K562 (cell line): ENCODE data around the gene ADPRHL1. TPM values are rescaled to one million over a fixed set of nuclear protein-coding genes. Genes with fewer than 3 reads are reported as not detected.

Experiments
- ATAC-seq: fragments of 200-7000 bp; cut with Tn5 transposase; 3 replicates; pipeline ENCODE4 v1.9.1; 2020; ENCODE audit warnings: moderate library complexity
- BruUV-seq: library from RNA; stranded (reverse); fragments of 400-500 nt; replicated peaks from 2 replicates; lab custom pipeline; 2021; lab: Mats Ljungman, UMichigan
- CTCF ChIA-PET: fragments of 300-600 bp; formaldehyde crosslinking; extraction: SDS; loops from one replicate; lab custom pipeline; 2021; ENCODE audit warnings: low intra/inter-chr PET ratio; lab: Yijun Ruan, JAX
- POLR2A ChIA-PET: fragments of 300-600, 350-650 bp; sonication (Branson Sonifier 250); formaldehyde crosslinking; extraction: SDS; loops from one replicate; lab custom pipeline; 2021; ENCODE audit warnings: antibody characterized with exemption, inconsistent platforms; lab: Yijun Ruan, JAX
- DNase-seq, 4 experiments: peaks; one replicate each; pipeline versions ENCODE4 v3.0.0 to v3.0.0-alpha.2; 2011 to 2018; ENCODE audit warnings: low spot score in 3 of 4, mixed read lengths in 3 of 4; ENCODE audit errors: extremely low read depth in 1 of 4
- FAIRE-seq: peaks from 2 replicates; lab custom pipeline; 2011; peaks lifted over from hg19 to GRCh38; lab: Jason Lieb, UNC
- H2AFZ ChIP-seq: 2 replicates; pipeline ENCODE4 v1.6.0; 2011; ENCODE audit warnings: low read depth, low read length, control low read depth, inconsistent platforms
- H3K27ac ChIP-seq: fragments of 200-600 bp; 3 replicates; pipeline ENCODE4 v1.8.0; 2011; ENCODE audit warnings: low read depth, mild to moderate bottlenecking, control low read depth, inconsistent platforms, low read length, moderate library complexity, mixed read lengths; ENCODE audit errors: extremely low read depth
- H3K27me3 ChIP-seq, 2 experiments: fragments of 300-600 bp in 1 of 2; 2 replicates in 1 of 2; 3 replicates in 1 of 2; pipeline versions ENCODE4 v1.6.0 to v1.8.0; 2011; ENCODE audit warnings: inconsistent platforms in 2 of 2, low read length in 2 of 2, mild to moderate bottlenecking in 1 of 2, mixed read lengths in 1 of 2, moderate library complexity in 1 of 2; ENCODE audit not compliant: control insufficient read depth in 2 of 2, insufficient read depth in 2 of 2
- H3K36me3 ChIP-seq: fragments of 300-600 bp; 3 replicates; pipeline ENCODE4 v1.8.0; 2011; ENCODE audit warnings: mild to moderate bottlenecking, low read length, inconsistent platforms; ENCODE audit not compliant: control insufficient read depth, insufficient read depth
- H3K4me1 ChIP-seq, 2 experiments: fragments of 200-600 bp in 1 of 2; replicated peaks in 1 of 2; 2 replicates in 1 of 2; 3 replicates in 1 of 2; pipeline versions ENCODE4 v1.5.1 to v1.8.0; 2011; ENCODE audit warnings: inconsistent platforms in 2 of 2, low read length in 2 of 2, mild to moderate bottlenecking in 1 of 2, mixed read lengths in 1 of 2, moderate library complexity in 1 of 2; ENCODE audit not compliant: control insufficient read depth in 2 of 2, insufficient read depth in 2 of 2
- H3K4me2 ChIP-seq: 2 replicates; pipeline ENCODE4 v1.6.1; 2011; ENCODE audit warnings: low read length, control low read depth, inconsistent platforms, mixed read lengths; ENCODE audit not compliant: insufficient read depth
- H3K4me3 ChIP-seq: fragments of 200-600 bp; sonication (generic), shearing (Covaris generic); 2 replicates; pipeline ENCODE4 v1.5.1; 2016; ENCODE audit warnings: control low read depth, inconsistent platforms
- H3K79me2 ChIP-seq: fragments of 200-600 bp; 3 replicates; pipeline ENCODE4 v1.8.0; 2011; ENCODE audit warnings: low read length, inconsistent platforms; ENCODE audit not compliant: control insufficient read depth, insufficient read depth
- H3K9ac ChIP-seq, 2 experiments: 2 replicates each; pipeline versions ENCODE4 v1.6.0 to v1.6.1; 2011; ENCODE audit warnings: low read depth in 2 of 2, low read length in 2 of 2, control low read depth in 1 of 2, inconsistent platforms in 1 of 2, mild to moderate bottlenecking in 1 of 2, mixed read lengths in 1 of 2; ENCODE audit not compliant: insufficient read depth in 1 of 2
- H3K9me1 ChIP-seq: one replicate; pipeline ENCODE4 v1.6.0; 2011; ENCODE audit warnings: inconsistent platforms, mild to moderate bottlenecking, low read length, moderate library complexity; ENCODE audit not compliant: control insufficient read depth, insufficient read depth
- H3K9me3 ChIP-seq: replicated peaks from 2 replicates; pipeline ENCODE4 v1.5.1; 2011; ENCODE audit warnings: low read depth, low read length, inconsistent platforms; ENCODE audit not compliant: control insufficient read depth, insufficient read depth
- H4K20me1 ChIP-seq: replicated peaks from 2 replicates; pipeline ENCODE4 v1.6.1; 2011; ENCODE audit warnings: low read length, inconsistent platforms, mixed read lengths; ENCODE audit not compliant: control insufficient read depth, insufficient read depth
- ATF7 ChIP-seq: fragments of 450-650 bp; IDR thresholded peaks from 2 replicates; pipeline ENCODE4 v1.7.1; 2014; ENCODE audit warnings: mild to moderate bottlenecking, moderate library complexity
- CEBPB ChIP-seq: fragments of 450-650 bp; IDR thresholded peaks from 2 replicates; pipeline ENCODE4 v1.6.1; 2016; ENCODE audit warnings: missing genetic modification characterization, missing compliant biosample characterization
- DIDO1 ChIP-seq: fragments of 450-650 bp; IDR thresholded peaks from 2 replicates; pipeline ENCODE4 v1.6.1; 2016; ENCODE audit warnings: low read depth, missing biosample characterization, missing genetic modification characterization
- HCFC1 ChIP-seq: IDR thresholded peaks from 2 replicates; pipeline ENCODE4 v1.6.1; 2012; ENCODE audit warnings: low read depth, low read length, improper control_type of control experiment
- IFI16 ChIP-seq: fragments of 250-450 bp; sonication (Bioruptor Pico); IDR thresholded peaks from 2 replicates; pipeline ENCODE4 v2.1.2; 2022; ENCODE audit warnings: mild to moderate bottlenecking, inconsistent platforms
- NFIC ChIP-seq: fragments of 450-650 bp; IDR thresholded peaks from 2 replicates; pipeline ENCODE4 v1.6.1; 2017; ENCODE audit warnings: mild to moderate bottlenecking, inconsistent platforms
- POLR2H ChIP-seq: IDR thresholded peaks from 2 replicates; pipeline ENCODE4 v1.6.1; 2016; ENCODE audit warnings: missing genetic modification characterization, low read depth, mild to moderate bottlenecking, control low read depth, missing compliant biosample characterization, moderate library complexity
- RBM14 ChIP-seq: fragments of 200-400 bp; formaldehyde crosslinking; IDR thresholded peaks from 2 replicates; pipeline ENCODE4 v1.6.1; 2018; ENCODE audit warnings: low read depth, mild to moderate bottlenecking, low read length, moderate library complexity, borderline replicate concordance; ENCODE audit not compliant: insufficient read depth
- RCOR1 ChIP-seq, 2 experiments: IDR thresholded peaks; 2 replicates each; pipeline ENCODE4 v1.6.1; 2012; ENCODE audit warnings: low read depth in 2 of 2, low read length in 2 of 2, borderline replicate concordance in 1 of 2, improper control_type of control experiment in 1 of 2
- RFX1 ChIP-seq: fragments of 450-650 bp; IDR thresholded peaks from 2 replicates; pipeline ENCODE4 v1.6.1; 2016; ENCODE audit warnings: mild to moderate bottlenecking, moderate library complexity
- SIRT6 ChIP-seq: IDR thresholded peaks from one replicate; pipeline ENCODE4 v1.6.1; 2012; ENCODE audit warnings: low read depth, mild to moderate bottlenecking, control low read depth, inconsistent platforms, low read length, moderate library complexity
- SNRNP70 ChIP-seq: fragments of 200-400 bp; formaldehyde crosslinking; optimal IDR thresholded peaks from 2 replicates; pipeline ENCODE3; 2017; ENCODE audit warnings: low read depth, low read length
- STAG1 ChIP-seq: sonication (generic); formaldehyde crosslinking; IDR thresholded peaks from 2 replicates; pipeline ENCODE4 v1.5.0; 2020; ENCODE audit warnings: missing genetic modification reagents, borderline replicate concordance
- TAF7 ChIP-seq: fragments of 450-650 bp; IDR thresholded peaks from 2 replicates; pipeline ENCODE4 v1.6.1; 2016; ENCODE audit warnings: missing genetic modification characterization, missing compliant biosample characterization
- ZBTB7A ChIP-seq: IDR thresholded peaks from 2 replicates; pipeline ENCODE4 v1.6.1; 2011; ENCODE audit warnings: low read depth, mild to moderate bottlenecking, low read length, moderate library complexity, borderline replicate concordance; ENCODE audit not compliant: control insufficient read depth
- ZC3H4 ChIP-seq: sonication (generic); formaldehyde crosslinking; IDR thresholded peaks from 2 replicates; pipeline ENCODE4 v1.9.0; 2021; ENCODE audit warnings: missing genetic modification reagents, borderline replicate concordance
- WGBS: fragments of 100-300 bp; shearing (Covaris generic); methylation state at CpG from one replicate; pipeline ENCODE4 v1.1.6; 2016; ENCODE audit warnings: low coverage, mixed read lengths; ENCODE audit not compliant: insufficient coverage; ENCODE audit errors: missing lambda C conversion rate; 5-methylcytosine and 5-hydroxymethylcytosine counted together
- in situ Hi-C: fragments of 300-500 bp; cut with MboI; formaldehyde crosslinking; loops from 4 replicates; pipeline ENCODE4 v1.15.0; 2018; ENCODE audit warnings: inconsistent platforms, mixed read lengths
- intact Hi-C: fragments of 100-400 bp; cut with micrococcal nuclease; formaldehyde crosslinking; loops from 2 replicates; pipeline ENCODE4 v1.14.2; 2022
- polyA plus RNA-seq, 8 experiments: library from polyadenylated mRNA; depleted of rRNA in 4 of 8; stranded (reverse) in 5 of 8; unstranded in 3 of 8; fragments of >200 nt; fragmentation: Nextera tagmentation in 2 of 8; fragmentation: Illumina TruSeq in 1 of 8; extraction: Ambion mirVana in 2 of 8; extraction: Trizol in 1 of 8; gene quantifications; 2 replicates each; pipeline versions ENCODE4 v1.2.1 to v1.2.3, GENCODE V29; 2011 to 2014; ENCODE audit warnings: inconsistent platforms in 1 of 8, missing spikeins in 1 of 8
- total RNA-seq, 7 experiments: library from RNA; depleted of rRNA in 6 of 7; stranded (reverse); fragments of >200 nt in 6 of 7; fragmentation: Illumina TruSeq in 2 of 7; extraction: Trizol in 2 of 7; gene quantifications; 2 replicates each; pipeline versions ENCODE4 v1.2.1 to v1.2.3, GENCODE V29; 2011 to 2021; ENCODE audit warnings: low replicate concordance in 1 of 7
- TF ChIP-seq, protein P1 (sequence below), 2 experiments: IDR thresholded peaks in 1 of 2; conservative IDR thresholded peaks in 1 of 2; 2 replicates each; pipeline ENCODE4 v1.6.1; 2016; ENCODE audit warnings: low read depth in 2 of 2, mild to moderate bottlenecking in 1 of 2, missing compliant biosample characterization in 1 of 2, missing genetic modification characterization in 1 of 2, moderate library complexity in 1 of 2

The ADPRHL1 gene
- total and polyA plus RNA-seq, 9 of the 15 experiments (the other 6 are each of a cell fraction or from before 2014, with no cell fraction given): 0.06 to 0.76 (median 0.37) TPM; not detected in 1

DNA sequence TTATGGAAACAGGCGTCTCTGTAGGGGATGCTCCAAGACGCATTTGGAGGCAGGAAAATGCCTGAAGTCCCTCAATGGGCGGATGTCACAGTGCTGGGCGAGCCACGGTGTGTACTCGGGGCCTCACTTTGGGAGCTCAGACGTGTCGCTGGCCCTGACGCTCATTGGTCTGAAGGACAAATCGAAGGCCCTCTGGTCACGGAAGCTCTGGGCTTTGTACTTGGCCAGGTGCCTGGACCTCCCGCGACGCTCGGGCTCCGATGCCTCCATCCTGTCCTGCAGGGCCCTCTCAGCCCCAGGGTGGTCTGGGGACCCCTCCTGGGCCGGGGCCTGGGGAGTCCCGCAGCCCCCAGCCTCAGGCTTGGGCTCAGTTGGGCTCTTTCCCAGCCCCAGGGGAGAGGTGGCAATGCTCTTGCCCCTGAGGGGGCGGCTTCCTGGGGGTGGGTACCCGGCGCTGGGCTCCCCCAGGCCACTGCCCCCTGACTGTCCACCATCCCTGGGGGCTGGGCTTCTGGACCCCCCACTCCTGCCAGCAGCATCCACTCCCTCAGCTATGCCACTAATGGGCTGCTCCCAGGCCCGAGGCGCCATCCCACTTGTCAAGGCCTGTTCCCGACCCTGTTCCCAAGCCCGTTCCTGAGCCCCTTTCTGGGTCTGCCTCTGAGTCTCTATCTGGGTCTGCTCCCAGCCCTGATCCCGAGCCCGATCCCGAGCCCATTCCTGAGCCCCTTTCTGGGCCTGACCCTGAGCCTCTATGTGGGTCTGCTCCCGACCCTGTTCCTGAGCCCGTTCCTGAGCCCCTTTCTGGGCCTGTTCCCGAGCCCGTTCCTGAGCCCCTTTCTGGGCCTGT lies 49.8 kb downstream of the ADPRHL1 start:
- Histone ChIP-seq H3K4me1 (peaks cover 0 to 42% of the 10 kb centered on the region in 2 experiments; a peak in 2 of 5 replicates), H2AFZ (no peak overlapping the region), H4K20me1 (peaks cover 5% of the 10 kb centered on the region), H3K9me3 (no peaks in the 10 kb centered on the region), H3K4me3 (no peak overlapping the region), H3K36me3 (no peaks in the 10 kb centered on the region), H3K9ac (no peak overlapping the region), H3K4me2 (no peak overlapping the region), H3K9me1 (no peaks in the 10 kb centered on the region), H3K79me2 (no peaks in the 10 kb centered on the region), H3K27me3 (peaks cover 56 to 92% of the 10 kb centered on the region in 2 experiments; a peak in 4 of 5 replicates), H3K27ac (no peak overlapping the region)
- WGBS: 6% methylated on average over 13 of the region's 32 CpGs
- FAIRE-seq (no peak), DNase-seq (no peak), ATAC-seq (no peak)
- intact Hi-C loops (no loop called here), in situ Hi-C loops (no loop called here)
- ChIA-PET CTCF (no interaction called here), POLR2A (interaction anchor here (0.6 kb wide), 1 partner anchor 444 kb away, joined by 3 read pairs; no protein-coding TSS in a partner anchor)
- BruUV-seq: no TSS peak
- TF ChIP-seq ZC3H4 (CRISPR knock-in tag): no peak
- no peak for TF ChIP-seq POLR2H (tag)
- no peak for TF ChIP-seq SIRT6
- no peak for TF ChIP-seq RBM14
- no peak for TF ChIP-seq ATF7
- no peak for TF ChIP-seq STAG1
- no peak for TF ChIP-seq TAF7 (tag)
- no peak for TF ChIP-seq RFX1
- no peak for TF ChIP-seq CEBPB
- TF ChIP-seq SNRNP70: no peak
- no peak for TF ChIP-seq ZBTB7A
- TF ChIP-seq DIDO1 (tag): no peak
- no peak for TF ChIP-seq HCFC1
- no peak for TF ChIP-seq NFIC
- TF ChIP-seq IFI16 (CRISPR knock-in tag): no peak
- no peak for TF ChIP-seq RCOR1 (IDR thresholded peaks at IDR 0.05; ENCODE audit: borderline replicate concordance in 1 of 2, low read depth in 2 of 2, low read length in 2 of 2)
- TF ChIP-seq, protein P1, sequence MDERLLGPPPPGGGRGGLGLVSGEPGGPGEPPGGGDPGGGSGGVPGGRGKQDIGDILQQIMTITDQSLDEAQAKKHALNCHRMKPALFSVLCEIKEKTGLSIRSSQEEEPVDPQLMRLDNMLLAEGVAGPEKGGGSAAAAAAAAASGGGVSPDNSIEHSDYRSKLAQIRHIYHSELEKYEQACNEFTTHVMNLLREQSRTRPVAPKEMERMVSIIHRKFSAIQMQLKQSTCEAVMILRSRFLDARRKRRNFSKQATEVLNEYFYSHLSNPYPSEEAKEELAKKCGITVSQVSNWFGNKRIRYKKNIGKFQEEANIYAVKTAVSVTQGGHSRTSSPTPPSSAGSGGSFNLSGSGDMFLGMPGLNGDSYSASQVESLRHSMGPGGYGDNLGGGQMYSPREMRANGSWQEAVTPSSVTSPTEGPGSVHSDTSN (CRISPR knock-in tag; IDR thresholded peaks at IDR 0.05; ENCODE audit: low read depth): no peak
- TF ChIP-seq, protein P1 (tag; conservative IDR thresholded peaks at IDR 0.05; ENCODE audit: low read depth): no peak
